HepG2 (cell line): ENCODE results near the gene RASGRP1. TPM values are rescaled to one million over a fixed set of nuclear protein-coding genes. Genes with fewer than 3 reads are reported as not detected.
A peak's percentile ranks its signal among the peaks of the same experiment; 100 is the strongest.

Source experiments
- KAT2B ChIP-seq: fragments of 150-350 bp; IDR thresholded peaks from 2 replicates; pipeline ENCODE4 v1.6.1; 2014; ENCODE audit warnings: low read depth, low read length, borderline replicate concordance
- MEIS1 ChIP-seq: sonication (generic); formaldehyde crosslinking; IDR thresholded peaks from 2 replicates; pipeline ENCODE4 v1.9.0; 2021; ENCODE audit warnings: mild to moderate bottlenecking, missing genetic modification reagents, moderate library complexity, borderline replicate concordance
- SPEN ChIP-seq: sonication (generic); formaldehyde crosslinking; IDR thresholded peaks from 2 replicates; pipeline ENCODE4 v1.5.1; 2020; ENCODE audit warnings: low read depth, mild to moderate bottlenecking, missing genetic modification reagents
- STAT5B ChIP-seq: sonication (generic); formaldehyde crosslinking; IDR thresholded peaks from 2 replicates; pipeline ENCODE4 v1.4.0; 2020; ENCODE audit warnings: missing genetic modification reagents
- TBL1XR1 ChIP-seq: fragments of 150-350 bp; IDR thresholded peaks from 2 replicates; pipeline ENCODE4 v1.6.1; 2014; ENCODE audit warnings: borderline replicate concordance, low read length; ENCODE audit not compliant: partially characterized antibody
- ZNF557 ChIP-seq: sonication (generic); formaldehyde crosslinking; IDR thresholded peaks from 2 replicates; pipeline ENCODE4 v1.4.0; 2020; ENCODE audit warnings: missing genetic modification reagents
- ZNF558 ChIP-seq: sonication (generic); formaldehyde crosslinking; IDR thresholded peaks from 2 replicates; pipeline ENCODE4 v1.9.0; 2022; ENCODE audit warnings: mild to moderate bottlenecking, missing genetic modification reagents, borderline replicate concordance
- ZNF773 ChIP-seq: sonication (generic); formaldehyde crosslinking; IDR thresholded peaks from 2 replicates; pipeline ENCODE4 v1.4.0; 2020; ENCODE audit warnings: missing genetic modification reagents, borderline replicate concordance
- ZSCAN9 ChIP-seq: IDR thresholded peaks from 2 replicates; pipeline ENCODE4 v1.6.1; 2016; ENCODE audit warnings: borderline replicate concordance
- polyA plus RNA-seq, 8 experiments: library from polyadenylated mRNA; depleted of rRNA in 3 of 8; stranded (reverse) in 7 of 8; unstranded in 1 of 8; fragments of >200 nt; fragmentation: Illumina TruSeq in 4 of 8; extraction: Trizol in 4 of 8; gene quantifications; 2 replicates each; pipeline versions ENCODE4 v1.2.1 to v1.2.3, GENCODE V29; 2011 to 2016; ENCODE audit warnings: low read depth in 4 of 8, missing spikeins in 1 of 8, mixed read lengths in 1 of 8; ENCODE audit not compliant: insufficient read depth in 1 of 8
- total RNA-seq, 5 experiments: library from RNA; depleted of rRNA; stranded (reverse); fragments of >200 nt; fragmentation: Illumina TruSeq; extraction: Trizol; gene quantifications; 2 replicates each; pipeline ENCODE4 v1.2.3, GENCODE V29; 2016; ENCODE audit warnings: low read depth in 1 of 5
- TF ChIP-seq, protein P1 (sequence below): sonication (generic); formaldehyde crosslinking; IDR thresholded peaks from 2 replicates; pipeline ENCODE4 v1.4.0; 2020; ENCODE audit warnings: missing genetic modification reagents, borderline replicate concordance
- TF ChIP-seq, protein P2 (sequence below): sonication (generic); formaldehyde crosslinking; conservative IDR thresholded peaks from 2 replicates; pipeline ENCODE4 v1.4.0; 2020; ENCODE audit warnings: mild to moderate bottlenecking, missing genetic modification reagents, moderate library complexity
- TF ChIP-seq, protein P3 (sequence below): sonication (generic); formaldehyde crosslinking; IDR thresholded peaks from 2 replicates; pipeline ENCODE4 v1.8.1; 2023; ENCODE audit warnings: mild to moderate bottlenecking, missing genetic modification reagents, borderline replicate concordance
- TF ChIP-seq, protein P4 (sequence below): sonication (generic); formaldehyde crosslinking; conservative IDR thresholded peaks from 2 replicates; pipeline ENCODE4 v1.4.0; 2020; ENCODE audit warnings: missing genetic modification reagents
- TF ChIP-seq, protein P5 (sequence below): sonication (generic); formaldehyde crosslinking; conservative IDR thresholded peaks from 2 replicates; pipeline ENCODE4 v1.8.0; 2022; ENCODE audit warnings: missing genetic modification reagents
- TF ChIP-seq, protein P6 (sequence below): sonication (generic); formaldehyde crosslinking; IDR thresholded peaks from 2 replicates; pipeline ENCODE4 v1.5.0; 2020; ENCODE audit warnings: missing genetic modification reagents, mild to moderate bottlenecking, borderline replicate concordance

RASGRP1 gene
- total and polyA plus RNA-seq, 2 of the 13 experiments (the other 11 are each of a cell fraction or from before 2014, with no cell fraction given): 0.07 TPM; not detected in 1

DNA sequence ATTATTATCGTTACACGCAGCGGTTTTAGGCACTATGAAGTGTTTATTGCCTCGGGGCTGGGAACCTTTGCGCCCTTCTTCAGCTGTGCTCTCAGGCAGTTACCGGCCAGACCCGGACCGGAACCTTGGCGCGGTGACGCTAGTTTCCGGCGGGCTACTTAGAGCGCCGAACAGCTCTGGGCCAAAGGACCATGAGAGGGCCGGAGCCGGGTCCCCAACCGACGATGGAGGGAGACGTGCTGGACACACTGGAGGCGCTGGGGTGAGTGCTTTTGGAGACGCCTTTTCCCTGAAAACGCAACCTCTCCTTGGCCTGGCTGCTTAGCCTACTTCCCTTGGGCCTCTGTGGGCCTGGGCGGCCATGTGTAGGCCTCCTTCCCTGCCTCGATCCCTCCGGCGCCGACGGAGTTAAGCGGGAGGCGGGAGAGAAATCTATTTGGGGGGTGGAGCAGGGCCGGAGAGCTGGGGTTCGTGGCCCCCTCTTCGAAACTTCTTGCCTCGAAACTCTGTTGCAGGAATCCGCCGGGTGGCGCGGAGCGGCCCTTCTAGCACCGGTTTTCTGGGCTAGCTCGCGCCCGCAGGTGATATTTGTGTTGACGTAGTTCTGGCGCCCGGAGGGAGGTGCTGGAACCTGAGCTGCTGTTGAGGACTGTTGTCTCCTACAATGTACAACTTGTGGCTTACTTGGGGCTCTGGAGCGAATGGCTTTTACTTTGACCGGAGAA lies 110.5 kb downstream of the RASGRP1 start, which contains the start of gene FAM98B (continued):
- TF ChIP-seq, protein P1, sequence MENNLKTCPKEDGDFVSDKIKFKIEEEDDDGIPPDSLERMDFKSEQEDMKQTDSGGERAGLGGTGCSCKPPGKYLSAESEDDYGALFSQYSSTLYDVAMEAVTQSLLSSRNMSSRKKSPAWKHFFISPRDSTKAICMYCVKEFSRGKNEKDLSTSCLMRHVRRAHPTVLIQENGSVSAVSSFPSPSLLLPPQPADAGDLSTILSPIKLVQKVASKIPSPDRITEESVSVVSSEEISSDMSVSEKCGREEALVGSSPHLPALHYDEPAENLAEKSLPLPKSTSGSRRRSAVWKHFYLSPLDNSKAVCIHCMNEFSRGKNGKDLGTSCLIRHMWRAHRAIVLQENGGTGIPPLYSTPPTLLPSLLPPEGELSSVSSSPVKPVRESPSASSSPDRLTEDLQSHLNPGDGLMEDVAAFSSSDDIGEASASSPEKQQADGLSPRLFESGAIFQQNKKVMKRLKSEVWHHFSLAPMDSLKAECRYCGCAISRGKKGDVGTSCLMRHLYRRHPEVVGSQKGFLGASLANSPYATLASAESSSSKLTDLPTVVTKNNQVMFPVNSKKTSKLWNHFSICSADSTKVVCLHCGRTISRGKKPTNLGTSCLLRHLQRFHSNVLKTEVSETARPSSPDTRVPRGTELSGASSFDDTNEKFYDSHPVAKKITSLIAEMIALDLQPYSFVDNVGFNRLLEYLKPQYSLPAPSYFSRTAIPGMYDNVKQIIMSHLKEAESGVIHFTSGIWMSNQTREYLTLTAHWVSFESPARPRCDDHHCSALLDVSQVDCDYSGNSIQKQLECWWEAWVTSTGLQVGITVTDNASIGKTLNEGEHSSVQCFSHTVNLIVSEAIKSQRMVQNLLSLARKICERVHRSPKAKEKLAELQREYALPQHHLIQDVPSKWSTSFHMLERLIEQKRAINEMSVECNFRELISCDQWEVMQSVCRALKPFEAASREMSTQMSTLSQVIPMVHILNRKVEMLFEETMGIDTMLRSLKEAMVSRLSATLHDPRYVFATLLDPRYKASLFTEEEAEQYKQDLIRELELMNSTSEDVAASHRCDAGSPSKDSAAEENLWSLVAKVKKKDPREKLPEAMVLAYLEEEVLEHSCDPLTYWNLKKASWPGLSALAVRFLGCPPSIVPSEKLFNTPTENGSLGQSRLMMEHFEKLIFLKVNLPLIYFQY (CRISPR knock-in tag): peak; percentile 93; the same call in 1 of the 2 replicates
- TF ChIP-seq SPEN (CRISPR knock-in tag) (peak; percentile 96), ZNF557 (CRISPR knock-in tag) (0 out of 2 replicates have a peak, but pooled peaks have one; percentile 60), ZNF773 (0 out of 2 replicates have a peak, but pooled peaks have one; percentile 33), TBL1XR1 (peak; percentile 62), MEIS1 (no peak), ZNF558 (no peak), STAT5B (peak; percentile 64; the same call in 1 of the 2 replicates), KAT2B (no peak), ZSCAN9 (peak; percentile 74; the same call in 1 of the 2 replicates)
- TF ChIP-seq, protein P2, sequence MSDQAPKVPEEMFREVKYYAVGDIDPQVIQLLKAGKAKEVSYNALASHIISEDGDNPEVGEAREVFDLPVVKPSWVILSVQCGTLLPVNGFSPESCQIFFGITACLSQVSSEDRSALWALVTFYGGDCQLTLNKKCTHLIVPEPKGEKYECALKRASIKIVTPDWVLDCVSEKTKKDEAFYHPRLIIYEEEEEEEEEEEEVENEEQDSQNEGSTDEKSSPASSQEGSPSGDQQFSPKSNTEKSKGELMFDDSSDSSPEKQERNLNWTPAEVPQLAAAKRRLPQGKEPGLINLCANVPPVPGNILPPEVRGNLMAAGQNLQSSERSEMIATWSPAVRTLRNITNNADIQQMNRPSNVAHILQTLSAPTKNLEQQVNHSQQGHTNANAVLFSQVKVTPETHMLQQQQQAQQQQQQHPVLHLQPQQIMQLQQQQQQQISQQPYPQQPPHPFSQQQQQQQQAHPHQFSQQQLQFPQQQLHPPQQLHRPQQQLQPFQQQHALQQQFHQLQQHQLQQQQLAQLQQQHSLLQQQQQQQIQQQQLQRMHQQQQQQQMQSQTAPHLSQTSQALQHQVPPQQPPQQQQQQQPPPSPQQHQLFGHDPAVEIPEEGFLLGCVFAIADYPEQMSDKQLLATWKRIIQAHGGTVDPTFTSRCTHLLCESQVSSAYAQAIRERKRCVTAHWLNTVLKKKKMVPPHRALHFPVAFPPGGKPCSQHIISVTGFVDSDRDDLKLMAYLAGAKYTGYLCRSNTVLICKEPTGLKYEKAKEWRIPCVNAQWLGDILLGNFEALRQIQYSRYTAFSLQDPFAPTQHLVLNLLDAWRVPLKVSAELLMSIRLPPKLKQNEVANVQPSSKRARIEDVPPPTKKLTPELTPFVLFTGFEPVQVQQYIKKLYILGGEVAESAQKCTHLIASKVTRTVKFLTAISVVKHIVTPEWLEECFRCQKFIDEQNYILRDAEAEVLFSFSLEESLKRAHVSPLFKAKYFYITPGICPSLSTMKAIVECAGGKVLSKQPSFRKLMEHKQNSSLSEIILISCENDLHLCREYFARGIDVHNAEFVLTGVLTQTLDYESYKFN (CRISPR knock-in tag): peak; percentile 29; the same call in 1 of the 2 replicates
- TF ChIP-seq, protein P3, sequence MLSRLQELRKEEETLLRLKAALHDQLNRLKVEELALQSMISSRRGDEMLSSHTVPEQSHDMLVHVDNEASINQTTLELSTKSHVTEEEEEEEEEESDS (CRISPR knock-in tag): 0 out of 2 replicates have a peak, but pooled peaks have one; percentile 49
- TF ChIP-seq, protein P4, sequence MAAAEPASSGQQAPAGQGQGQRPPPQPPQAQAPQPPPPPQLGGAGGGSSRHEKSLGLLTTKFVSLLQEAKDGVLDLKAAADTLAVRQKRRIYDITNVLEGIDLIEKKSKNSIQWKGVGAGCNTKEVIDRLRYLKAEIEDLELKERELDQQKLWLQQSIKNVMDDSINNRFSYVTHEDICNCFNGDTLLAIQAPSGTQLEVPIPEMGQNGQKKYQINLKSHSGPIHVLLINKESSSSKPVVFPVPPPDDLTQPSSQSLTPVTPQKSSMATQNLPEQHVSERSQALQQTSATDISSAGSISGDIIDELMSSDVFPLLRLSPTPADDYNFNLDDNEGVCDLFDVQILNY (CRISPR knock-in tag): 0 out of 2 replicates have a peak, but pooled peaks have one; percentile 22
- TF ChIP-seq, protein P5, sequence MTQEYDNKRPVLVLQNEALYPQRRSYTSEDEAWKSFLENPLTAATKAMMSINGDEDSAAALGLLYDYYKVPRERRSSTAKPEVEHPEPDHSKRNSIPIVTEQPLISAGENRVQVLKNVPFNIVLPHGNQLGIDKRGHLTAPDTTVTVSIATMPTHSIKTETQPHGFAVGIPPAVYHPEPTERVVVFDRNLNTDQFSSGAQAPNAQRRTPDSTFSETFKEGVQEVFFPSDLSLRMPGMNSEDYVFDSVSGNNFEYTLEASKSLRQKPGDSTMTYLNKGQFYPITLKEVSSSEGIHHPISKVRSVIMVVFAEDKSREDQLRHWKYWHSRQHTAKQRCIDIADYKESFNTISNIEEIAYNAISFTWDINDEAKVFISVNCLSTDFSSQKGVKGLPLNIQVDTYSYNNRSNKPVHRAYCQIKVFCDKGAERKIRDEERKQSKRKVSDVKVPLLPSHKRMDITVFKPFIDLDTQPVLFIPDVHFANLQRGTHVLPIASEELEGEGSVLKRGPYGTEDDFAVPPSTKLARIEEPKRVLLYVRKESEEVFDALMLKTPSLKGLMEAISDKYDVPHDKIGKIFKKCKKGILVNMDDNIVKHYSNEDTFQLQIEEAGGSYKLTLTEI (CRISPR knock-in tag): no peak
- TF ChIP-seq, protein P6, sequence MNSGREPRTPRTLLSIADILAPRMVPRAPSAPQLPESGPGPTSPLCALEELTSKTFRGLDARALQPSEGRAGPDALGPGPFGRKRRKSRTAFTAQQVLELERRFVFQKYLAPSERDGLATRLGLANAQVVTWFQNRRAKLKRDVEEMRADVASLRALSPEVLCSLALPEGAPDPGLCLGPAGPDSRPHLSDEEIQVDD (CRISPR knock-in tag): no peak
